Stimulated activated CD8-positive, alpha-beta memory T cell treated with anti-CD3 and anti-CD28 coated beads, Interleukin-7, amount 100 ng/mL, for 48 hours (primary cell): ENCODE measurements around the gene PDE4B.
"Not testable (repeated sequence)": the region's sequence is repeated elsewhere in the genome, so short reads cannot be mapped to it uniquely, and the experiment has no call there.

Experiments used
- DNase-seq, 2 donors: peaks; one replicate each; pipeline ENCODE4 v3.0.0-alpha.2; 2020; ENCODE audit warnings: low read depth in 1 of 2; ENCODE audit errors: extremely low read depth in 1 of 2

PDE4B gene

DNA sequence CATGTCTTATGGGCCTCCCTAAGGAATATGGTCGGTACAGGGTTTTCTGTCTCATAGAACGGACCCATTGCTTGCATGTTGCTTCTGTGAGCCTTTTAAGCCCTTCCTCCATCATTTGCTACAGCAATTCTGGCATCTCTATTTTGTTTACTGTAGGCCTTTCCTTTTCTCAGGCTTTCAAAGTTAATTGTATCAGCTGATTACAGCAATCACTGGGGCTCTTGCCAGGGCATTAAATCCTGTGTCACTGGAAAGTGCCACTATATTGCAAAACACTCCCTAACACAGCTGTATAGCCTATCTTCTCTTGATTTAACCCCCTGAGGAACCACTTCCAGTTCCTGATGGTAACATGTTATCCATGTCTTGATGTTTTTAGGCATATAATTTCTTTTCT is 156.5 kb downstream of the PDE4B start:
- DNase-seq: no peak

DNA sequence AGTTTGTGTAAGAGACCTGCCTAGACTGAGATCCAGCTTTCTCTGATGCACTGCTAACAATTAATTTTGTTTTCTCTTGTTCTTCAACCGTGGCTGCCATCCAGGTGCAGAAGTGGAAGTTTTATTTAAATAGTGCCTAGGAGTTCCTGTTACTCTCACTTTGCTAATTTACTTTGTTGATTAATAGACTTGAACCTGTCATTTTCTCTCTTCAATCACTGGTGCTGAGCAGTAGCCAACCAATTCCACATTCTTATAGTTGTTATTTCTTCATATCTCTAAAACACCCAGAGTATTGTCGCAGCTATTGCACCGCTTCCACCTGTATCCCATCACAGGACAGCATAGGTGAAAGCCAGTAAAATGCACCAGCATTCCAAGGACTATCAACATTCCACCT is 157.2 kb downstream of the PDE4B start:
- DNase-seq: no peak

DNA sequence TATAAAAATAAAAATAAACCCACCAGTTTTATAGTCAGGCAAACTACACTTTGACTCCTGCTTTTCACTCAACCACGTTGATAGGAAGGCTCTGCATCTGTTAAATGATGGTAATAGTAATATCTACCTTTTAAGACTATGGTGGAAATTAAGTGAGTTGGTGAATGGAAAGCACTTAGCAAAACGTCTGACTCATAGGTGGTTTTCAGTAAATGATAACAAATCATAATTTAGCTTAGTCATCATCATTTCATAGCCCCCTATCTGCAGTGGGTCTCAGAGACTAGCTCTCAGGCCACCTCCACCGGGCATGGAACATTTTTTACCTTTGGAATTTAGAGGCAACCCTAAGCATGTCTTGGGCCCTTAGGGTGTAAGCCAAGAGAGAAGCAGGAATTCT is 160.0 kb downstream of the PDE4B start:
- DNase-seq: no peak

DNA sequence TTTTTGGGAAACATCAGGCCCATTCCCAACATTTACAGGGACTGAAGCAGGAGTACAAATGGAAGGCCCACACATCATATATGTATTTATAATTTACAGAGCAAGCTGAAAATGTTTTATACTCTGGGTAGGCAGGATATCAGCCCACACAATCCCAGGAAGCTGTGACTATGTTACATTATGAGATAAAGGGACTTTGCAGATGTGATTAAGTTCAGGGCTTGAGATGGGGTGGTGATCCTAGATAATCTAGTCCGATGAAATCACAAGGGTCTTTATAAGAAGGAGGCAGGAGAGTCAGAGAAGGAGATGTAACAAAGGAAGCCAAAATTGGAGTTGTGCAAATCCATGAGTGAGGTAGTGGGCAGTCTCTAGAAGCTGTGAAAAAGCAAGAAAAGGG is 160.5 kb downstream of the PDE4B start:
- DNase-seq: no peak

DNA sequence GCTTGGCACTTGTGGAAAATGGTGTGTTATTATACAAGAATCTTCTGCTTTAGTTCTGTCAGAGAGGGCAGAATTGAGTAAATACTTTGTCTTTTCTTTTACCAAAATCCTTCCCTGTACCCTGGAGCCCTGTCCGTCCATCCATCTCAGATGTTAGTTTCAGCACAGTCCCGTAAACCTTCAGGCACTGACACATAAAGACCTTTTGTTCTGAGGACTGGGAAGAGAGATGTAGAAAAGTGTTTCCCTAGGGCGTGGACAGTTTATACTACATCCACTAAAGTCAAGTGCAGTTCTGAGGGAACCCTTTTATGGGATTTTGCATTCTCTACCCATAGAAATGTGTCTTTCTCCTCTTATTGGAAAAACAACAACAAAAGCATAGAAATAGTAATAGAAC is 162.4 kb downstream of the PDE4B start:
- DNase-seq: no peak

DNA sequence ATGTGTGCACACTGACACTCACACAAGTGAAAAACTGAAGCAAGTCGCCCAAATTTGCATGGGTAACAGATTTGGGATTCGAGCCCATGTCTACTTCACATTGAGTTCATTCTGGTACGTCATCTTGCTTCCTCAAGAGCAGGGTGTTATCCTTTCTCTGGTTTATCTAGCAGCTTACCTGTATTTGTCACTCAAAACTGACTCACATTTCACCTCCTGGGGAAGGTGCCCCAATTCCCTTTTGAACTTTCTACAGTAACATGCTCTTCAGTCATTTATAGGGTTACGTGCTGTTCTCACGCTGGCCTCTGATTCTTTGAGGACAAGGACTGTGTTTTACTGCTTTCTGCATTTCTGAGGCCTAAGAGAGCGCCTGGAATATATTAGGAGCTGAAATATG is 162.8 kb downstream of the PDE4B start:
- DNase-seq: no peak

DNA sequence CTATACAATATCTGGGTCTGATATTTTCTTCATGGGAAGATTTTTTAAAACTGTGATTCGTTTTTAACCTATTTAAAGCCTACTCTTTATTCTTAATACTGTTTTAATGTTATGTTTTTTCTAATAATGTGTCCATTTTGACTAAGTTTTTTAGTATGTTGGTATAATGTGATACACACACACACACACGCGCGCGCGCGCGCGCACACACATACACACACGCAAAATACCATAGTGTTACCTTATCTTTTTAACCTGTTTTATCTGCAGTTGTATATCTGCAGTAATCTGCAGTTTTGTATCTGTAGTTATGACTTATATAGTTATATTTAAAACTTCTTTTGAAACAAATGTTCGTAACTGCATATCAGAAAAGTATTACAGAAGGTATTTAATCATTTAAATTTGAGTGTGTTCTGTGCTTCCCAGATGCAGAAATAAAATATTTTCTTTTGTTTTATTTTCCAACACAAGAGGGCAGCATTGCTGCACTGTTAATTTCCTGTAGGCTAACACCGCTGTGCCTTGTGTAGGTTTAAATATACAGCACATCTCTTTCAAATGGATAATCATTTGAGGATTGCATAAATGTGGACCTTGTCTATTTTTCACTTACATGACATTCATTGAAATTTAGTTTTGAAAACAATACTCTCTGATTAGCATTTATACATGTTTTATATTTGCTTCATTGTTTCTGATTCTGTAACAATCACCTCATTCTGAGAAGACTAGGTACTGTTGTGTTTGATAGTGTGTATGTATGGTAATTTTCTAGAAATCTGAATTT is 166.1 kb downstream of the PDE4B start:
- no peak for DNase-seq

DNA sequence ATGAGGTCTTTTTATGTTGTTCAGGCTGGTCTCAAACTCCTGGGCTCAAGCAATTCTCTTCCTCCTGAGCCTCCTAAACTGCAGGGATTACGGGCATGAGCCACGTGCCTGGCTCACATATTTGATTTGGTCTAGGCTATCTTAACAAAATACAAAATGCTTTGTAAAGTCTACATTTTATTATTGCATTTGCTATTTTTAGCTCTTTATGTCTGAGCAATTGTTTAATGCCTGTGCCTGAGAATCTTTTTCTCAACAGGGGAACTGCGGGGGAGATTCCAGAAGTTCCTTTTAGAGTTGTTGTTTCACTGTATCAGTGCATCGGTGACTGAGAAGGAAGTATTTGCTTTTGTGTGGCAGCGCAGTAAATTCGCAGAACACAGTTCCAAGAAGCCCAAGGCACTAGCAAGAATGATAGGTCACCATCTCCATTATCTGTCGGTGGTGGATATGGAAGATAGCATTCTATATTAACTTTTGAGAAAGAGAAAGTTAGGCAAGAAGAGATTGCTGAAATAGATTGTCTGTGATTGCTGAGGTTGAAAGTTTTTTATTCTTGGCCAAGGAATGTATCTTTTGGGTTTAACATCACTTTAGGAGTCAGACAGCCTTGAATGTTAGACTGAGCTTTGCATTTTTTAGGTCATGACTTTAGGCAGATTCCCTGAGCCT is 167.3 kb downstream of the PDE4B start:
- no peak for DNase-seq

DNA sequence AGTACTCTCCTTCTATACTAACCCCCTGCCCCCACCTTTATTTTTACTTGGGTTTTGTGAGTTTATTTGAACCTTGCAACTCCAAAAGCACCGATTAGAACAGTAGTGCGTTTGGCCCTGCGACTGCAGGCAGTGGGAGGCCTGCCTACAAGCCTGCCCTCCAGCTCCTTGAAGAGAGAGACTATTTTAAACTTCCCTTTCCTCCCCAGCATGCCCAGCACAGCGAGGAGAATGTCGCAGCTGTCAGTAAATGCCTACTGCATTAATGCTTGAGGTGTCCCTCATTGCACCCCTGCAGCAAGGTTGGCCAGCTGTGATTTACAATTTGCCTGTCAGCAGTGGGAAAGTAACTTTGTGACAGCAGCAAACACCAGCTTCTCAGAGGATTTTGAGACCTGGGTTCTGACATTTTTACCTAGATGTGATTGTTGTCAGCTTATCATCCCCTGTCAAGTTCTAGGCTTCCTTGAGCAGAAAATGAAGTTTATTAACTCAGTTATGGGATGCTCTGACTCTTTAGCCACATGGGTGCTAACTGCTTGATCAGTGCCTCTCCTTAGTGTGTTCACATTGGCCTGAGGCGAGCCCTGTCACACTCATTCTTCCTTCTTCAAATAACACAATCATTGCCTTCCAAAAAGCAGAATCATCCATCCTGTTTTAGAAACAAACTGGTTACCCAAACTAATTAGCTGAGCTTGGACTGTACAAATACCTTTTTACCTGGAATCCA is 170.6 kb downstream of the PDE4B start:
- DNase-seq: no peak

DNA sequence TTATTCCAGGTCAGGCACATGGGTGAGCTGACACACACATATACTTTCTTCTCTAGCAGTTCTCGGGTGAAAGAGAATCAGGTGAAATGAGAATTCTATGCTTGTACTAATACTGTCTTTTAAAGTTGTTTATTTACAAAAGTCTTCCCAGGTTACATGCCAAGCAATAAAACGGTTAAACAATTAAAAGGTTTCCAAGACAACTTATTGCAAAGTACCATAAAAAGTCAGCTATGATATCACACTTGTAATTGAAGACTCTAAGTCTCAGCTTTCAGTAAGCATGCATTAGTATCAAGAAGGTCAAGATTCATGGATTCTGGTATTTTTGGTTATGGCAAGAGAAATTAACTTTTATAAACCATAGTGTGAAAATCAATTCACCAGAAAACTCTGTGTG is 171.4 kb downstream of the PDE4B start:
- no peak for DNase-seq

DNA sequence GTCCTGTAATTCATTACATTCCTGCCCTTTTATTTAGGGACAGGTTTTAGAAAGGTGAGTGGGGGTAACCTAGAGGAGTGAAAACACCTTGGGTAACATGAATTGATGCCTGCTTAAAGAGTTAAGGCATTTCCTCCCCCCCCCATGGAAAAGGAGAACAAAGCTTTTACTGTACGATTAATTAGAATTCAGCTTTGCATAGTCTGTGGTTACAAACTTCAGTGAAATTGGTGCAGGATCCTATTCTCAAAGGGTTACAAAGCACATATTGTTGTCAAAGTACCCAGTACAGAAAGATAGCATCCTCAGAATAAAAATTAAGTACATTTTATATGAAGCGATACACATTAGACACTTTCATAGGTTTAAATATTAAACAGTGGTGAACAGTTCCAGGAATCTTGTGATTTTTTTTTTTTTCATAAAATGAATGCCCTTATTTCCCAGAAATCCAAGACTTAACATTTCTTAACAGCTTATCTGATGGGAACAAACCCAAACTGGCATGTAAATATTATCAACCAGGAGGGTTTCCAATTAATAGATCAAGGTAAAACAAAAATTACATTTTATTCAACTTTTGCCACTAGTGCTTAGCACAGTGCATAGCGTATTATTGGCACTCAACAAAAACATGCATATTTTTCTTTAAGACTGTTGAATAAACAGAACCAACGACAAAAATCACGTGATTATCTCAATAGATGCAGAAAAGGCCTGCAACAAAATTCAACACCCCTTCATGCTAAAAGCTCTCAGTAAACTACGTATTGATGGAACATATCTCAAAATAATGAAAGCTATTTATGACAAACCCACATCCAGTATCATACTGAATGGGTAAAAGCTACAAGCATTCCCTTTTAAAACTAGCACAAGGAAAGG is 172.7 kb downstream of the PDE4B start:
- DNase-seq: no peak

DNA sequence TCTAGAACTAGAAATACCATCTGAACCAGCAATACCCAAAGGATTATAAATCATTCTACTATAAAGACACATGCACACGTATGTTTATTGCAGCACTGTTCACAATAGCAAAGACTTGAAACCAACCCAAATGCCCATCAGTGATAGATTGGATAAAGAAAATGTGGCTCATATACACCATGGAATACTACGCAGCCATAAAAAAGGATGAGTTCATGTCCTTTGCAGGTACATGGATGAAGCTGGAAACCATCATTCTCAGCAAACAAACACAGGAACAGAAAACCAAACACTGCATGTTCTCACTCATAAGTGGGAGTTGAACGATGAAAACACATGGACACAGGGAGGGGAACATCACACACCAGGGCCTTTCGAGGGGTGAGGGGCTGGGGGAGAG is 174.8 kb downstream of the PDE4B start:
- DNase-seq: not testable (repeated sequence)

DNA sequence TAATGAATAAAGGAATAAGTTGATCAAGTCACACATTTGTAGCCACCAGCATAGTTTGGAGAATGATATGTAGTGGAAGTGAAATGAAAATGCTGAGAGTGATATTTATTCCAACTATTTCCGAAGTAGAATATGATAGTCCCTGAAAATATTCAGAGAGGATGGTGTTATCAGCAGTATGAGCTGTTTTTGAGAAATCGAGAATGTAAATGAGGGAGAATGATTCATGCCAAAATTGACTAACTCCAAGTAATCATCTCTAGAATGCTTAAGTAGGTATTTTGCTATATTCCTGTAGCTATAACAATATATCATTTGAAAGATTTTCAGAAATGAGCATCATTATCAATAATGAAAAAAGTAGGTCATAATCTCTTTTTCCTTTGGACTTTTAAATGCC is 178.9 kb downstream of the PDE4B start:
- DNase-seq: no peak

DNA sequence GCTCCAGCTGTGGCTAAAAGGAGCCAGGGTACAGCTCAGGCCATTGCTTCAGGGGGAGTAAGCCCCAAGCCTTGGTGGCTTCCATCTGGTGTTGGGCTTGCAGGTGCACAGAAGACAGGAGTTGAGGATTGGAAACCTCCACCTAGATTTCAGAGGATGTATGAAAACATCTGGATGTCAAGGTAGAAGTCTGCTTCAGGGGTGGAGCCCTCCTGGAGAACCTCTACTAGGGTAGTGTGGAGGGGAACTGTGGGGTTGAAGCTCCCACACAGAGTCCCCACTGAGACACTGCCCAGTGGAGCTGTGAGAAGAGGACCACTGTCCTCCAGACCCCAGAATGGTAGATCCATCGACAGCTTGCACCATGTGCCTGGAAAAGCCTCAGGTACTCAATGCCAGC is 183.0 kb downstream of the PDE4B start:
- DNase-seq: no peak

DNA sequence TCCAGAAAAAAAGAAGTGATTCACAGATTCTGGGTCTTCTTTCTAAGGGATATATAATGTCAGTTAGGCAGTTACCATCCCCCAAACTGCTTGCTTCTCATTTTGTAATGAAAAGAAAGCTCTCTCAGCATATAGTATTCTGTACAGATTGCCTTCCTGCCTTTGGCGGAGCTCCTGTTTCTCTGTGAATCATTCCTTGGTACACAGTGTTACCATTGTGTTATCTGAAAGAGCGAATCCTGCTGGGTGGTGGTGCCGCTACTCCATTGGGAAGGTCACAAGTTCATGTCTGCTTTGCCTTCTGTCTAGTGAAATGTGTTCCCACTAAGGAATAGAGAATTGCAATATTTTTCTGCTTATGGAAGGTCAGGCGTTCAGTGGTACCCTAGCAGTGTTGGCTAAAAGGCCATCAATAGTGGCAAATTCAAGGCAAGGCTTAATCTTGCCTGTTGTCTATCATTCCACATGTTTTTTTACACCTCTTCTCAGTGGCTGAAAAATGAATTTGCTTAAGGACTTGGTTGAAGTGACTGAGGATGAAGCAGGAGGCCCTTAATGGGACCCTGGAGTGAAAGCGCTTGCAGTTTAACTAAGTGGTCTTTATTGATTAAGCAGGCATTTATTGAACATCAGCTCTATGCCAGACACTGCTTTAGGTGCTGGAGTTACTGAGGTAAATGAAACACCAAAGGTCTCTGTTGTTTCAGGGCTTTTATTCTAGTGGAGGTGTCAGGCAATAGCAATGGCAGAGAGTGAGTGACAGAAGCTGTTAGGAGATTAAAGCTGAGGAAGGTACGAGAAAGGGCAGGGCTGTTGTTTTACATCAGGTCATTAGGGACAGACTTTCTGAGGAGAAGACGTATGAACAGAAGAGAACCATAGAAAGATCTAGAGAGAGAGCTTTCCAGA is 186.7 kb downstream of the PDE4B start:
- DNase-seq: no peak

DNA sequence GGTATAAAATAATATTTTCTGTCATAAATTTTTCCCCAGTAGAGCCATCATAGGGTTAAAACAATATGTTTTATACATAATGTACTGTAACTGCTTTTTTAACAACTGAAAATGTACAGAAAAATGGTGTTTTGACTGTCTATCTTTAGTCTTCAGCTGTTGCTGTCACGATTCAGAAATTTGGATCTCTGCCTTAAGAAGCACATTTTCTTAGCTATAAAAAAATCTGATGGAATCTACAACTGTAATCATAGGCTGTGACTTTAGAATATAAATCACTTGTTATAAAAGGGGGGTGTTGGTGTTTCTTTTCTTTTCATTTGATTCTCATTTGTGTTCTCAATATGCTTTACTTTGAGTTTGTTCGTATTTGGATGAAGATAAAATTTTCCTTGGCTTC is 187.5 kb downstream of the PDE4B start:
- DNase-seq: no peak

DNA sequence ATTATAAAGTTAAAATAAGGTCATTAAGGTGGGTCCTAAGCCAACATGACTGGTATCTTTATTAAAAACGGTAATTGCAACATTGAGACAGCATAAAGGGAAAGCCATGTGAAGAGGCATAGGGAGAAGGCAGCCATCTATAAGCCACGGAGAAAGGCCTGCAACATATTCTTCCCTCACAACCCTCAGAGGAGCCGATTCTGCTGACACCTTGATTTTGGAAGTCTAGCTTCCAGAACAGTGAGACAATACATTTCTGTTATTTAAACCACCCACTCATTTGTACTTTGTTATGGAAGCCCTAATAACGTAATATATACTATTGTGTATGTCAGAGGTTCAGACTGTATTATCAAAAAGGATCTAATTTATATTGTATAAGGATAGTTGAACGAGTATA is 190.8 kb downstream of the PDE4B start:
- no peak for DNase-seq

DNA sequence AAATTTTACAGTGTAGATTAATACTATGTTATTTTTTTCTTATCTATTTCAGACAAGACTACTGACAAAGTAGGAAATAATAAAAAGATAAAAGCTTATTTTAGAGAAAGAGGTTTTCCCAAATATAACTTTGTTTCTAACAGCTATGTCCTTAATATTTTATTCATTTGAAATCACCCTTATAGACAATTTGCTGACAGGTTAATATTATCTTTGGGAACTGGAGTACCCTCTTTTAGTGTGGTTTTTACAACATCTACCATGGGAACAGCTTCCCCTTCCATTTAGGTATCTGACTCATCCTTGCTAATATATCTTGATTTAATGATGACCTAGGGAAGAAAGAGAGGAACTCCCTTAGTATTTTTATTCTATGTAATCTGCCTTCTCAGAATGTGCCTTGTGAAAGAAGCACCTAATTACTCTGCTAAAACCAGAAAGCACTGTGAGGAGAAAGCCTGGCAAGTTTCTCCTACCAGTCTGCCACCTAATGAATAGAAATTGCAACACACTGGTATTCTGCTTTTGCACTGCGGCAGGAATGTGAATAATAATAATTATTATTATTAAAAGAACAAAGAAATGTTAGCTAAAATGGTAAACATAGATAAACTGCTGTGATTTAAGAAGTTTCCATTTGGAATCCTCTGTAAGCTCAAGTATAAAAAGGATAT is 192.8 kb downstream of the PDE4B start:
- DNase-seq: no peak

DNA sequence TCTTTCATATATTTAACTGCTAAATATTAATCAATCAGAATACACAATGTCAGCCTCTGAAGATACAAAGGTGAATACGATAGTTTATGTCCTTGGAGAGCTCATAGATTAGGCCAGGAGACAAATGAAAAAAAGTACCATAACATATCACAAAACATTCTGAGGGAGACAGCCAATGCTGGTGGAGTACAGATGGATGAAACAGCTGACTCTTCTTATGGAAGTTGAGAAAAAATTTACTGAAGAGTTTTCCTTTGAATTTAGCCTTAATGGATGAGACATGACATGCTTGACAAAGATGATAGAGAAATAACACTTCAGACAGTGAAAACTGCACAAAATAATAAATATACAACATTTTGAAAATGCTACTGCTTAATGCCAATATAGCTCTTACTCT is 193.5 kb downstream of the PDE4B start:
- no peak for DNase-seq
